Measurements from ENCODE around the gene LRRC4B.
A peak's percentile ranks its signal among the peaks of the same experiment; 100 is the strongest.

Gene LRRC4B

GRCh38 chr19:50519006-50519575 lies 49.1 kb downstream of the LRRC4B start:
- no peak for DNase-seq

- no peak for DNase-seq
These were observed 49.9 kb downstream of the LRRC4B start for GRCh38 chr19:50518091-50519005.

- DNase-seq: no peak
These were observed 50.5 kb downstream of the LRRC4B start for GRCh38 chr19:50517704-50518075.

GRCh38 chr19:50516964-50517703 lies 51.1 kb downstream of the LRRC4B start:
- no peak for DNase-seq

GRCh38 chr19:50516456-50516855 lies 51.8 kb downstream of the LRRC4B start:
- DNase-seq: no peak

GRCh38 chr19:50515168-50515561 lies 53.1 kb downstream of the LRRC4B start:
- no peak for DNase-seq

GRCh38 chr19:50514346-50515167 lies 53.7 kb downstream of the LRRC4B start:
- DNase-seq: no peak

GRCh38 chr19:50513746-50514345 lies 54.4 kb downstream of the LRRC4B start, which contains the start of gene ASPDH:
Gene ASPDH, minus strand, starts transcription at chr19:50513913. Its CDS starts 90 bp downstream, at chr19:50513823.
- no peak for DNase-seq

GRCh38 chr19:50512999-50513745 lies 55.1 kb downstream of the LRRC4B start:
- DNase-seq: no peak

GRCh38 chr19:50512112-50512998 lies 55.9 kb downstream of the LRRC4B start:
- no peak for DNase-seq

GRCh38 chr19:50511069-50511822 lies 57.0 kb downstream of the LRRC4B start, which contains the start of gene JOSD2:
Gene JOSD2, minus strand, starts transcription at chr19:50511191. Its CDS starts 760 bp downstream, at chr19:50510431.
- peak; percentile 99 for DNase-seq

- DNase-seq: no peak
These were observed 57.6 kb downstream of the LRRC4B start for GRCh38 chr19:50510700-50511068.

- no peak for DNase-seq
These were observed 58.0 kb downstream of the LRRC4B start for GRCh38 chr19:50510121-50510670.

- no peak for DNase-seq
These were observed 58.9 kb downstream of the LRRC4B start for GRCh38 chr19:50509366-50509765.

- DNase-seq: no peak
These were observed 59.4 kb downstream of the LRRC4B start for GRCh38 chr19:50508843-50509190.

- DNase-seq: no peak
These were observed 60.9 kb downstream of the LRRC4B start for GRCh38 chr19:50507376-50507775.

GRCh38 chr19:50506700-50507099 lies 61.5 kb downstream of the LRRC4B start:
- no peak for DNase-seq

- DNase-seq: no peak
These were observed 62.2 kb downstream of the LRRC4B start for GRCh38 chr19:50505856-50506611.

Data from fibroblast of skin of back (primary cell).